WERI-Rb-1 (cell line): ENCODE results near the gene SPATA32.
A peak's percentile ranks its signal among the peaks of the same experiment; 100 is the strongest.

ENCODE experiments used
- DNase-seq: peaks from one replicate; pipeline ENCODE4 v3.0.0-alpha.2; 2020
- H3K27ac ChIP-seq: fragments of 250-450 bp; sonication (Bioruptor Pico); 2 replicates; pipeline ENCODE4 v1.5.1; 2020; ENCODE audit warnings: mild to moderate bottlenecking, moderate library complexity
- H3K27me3 ChIP-seq: fragments of 250-450 bp; sonication (Bioruptor Pico); 2 replicates; pipeline ENCODE4 v1.5.1; 2021; ENCODE audit warnings: mild to moderate bottlenecking, low read depth, moderate library complexity; ENCODE audit not compliant: insufficient read depth, severe bottlenecking
- H3K36me3 ChIP-seq: fragments of 250-450 bp; sonication (Bioruptor Pico); 2 replicates; pipeline ENCODE4 v1.5.1; 2020; ENCODE audit warnings: mild to moderate bottlenecking, moderate library complexity
- H3K4me3 ChIP-seq: 2 replicates; pipeline ENCODE4 v1.5.1; 2011; ENCODE audit warnings: low read depth, mild to moderate bottlenecking, control low read depth, low read length
- H3K9me3 ChIP-seq: fragments of 250-450 bp; sonication (Bioruptor Pico); 2 replicates; pipeline ENCODE4 v1.5.1; 2021; ENCODE audit warnings: mild to moderate bottlenecking, moderate library complexity; ENCODE audit not compliant: severe bottlenecking
- TF ChIP-seq, protein P1 (sequence below): IDR thresholded peaks from 2 replicates; pipeline ENCODE4 v1.5.1; 2011; ENCODE audit warnings: low read depth, mild to moderate bottlenecking, control low read depth, inconsistent platforms, low read length

SPATA32 gene

DNA sequence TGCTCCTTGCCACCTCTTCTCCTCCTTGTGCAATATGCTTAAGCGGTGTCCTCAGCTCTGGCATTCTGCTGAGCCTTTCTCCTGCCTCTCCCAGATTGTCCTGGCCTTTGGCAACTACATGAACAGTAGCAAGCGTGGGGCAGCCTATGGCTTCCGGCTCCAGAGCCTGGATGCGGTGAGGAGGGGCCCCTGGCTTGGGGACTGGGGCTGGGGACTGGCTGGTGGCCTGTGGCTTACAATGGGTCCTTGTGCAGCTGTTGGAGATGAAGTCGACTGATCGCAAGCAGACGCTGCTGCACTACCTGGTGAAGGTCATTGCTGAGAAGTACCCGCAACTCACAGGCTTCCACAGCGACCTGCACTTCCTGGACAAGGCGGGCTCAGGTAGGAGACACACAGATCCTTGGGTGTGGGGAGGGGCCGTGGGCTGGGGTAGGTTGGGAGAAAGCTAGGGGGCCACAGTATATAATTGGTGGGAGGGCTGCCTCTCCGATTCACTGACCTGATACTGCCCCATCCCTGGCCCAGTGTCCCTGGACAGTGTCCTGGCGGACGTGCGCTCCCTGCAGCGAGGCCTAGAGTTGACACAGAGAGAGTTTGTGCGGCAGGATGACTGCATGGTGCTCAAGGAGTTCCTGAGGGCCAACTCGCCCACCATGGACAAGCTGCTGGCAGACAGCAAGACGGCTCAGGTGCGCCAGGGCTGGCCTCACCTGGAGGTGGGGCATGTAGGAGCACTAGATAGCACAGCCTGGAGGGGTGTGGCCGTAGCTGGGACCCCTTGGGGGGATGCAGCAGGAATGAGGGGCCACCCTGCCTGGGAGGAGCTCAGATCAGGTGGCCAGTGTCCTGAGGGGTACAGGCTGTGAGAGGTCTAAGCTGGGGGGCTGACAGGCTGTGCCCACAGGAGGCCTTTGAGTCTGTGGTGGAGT, 16.9 kb downstream of the SPATA32 start:
- TF ChIP-seq, protein P1, sequence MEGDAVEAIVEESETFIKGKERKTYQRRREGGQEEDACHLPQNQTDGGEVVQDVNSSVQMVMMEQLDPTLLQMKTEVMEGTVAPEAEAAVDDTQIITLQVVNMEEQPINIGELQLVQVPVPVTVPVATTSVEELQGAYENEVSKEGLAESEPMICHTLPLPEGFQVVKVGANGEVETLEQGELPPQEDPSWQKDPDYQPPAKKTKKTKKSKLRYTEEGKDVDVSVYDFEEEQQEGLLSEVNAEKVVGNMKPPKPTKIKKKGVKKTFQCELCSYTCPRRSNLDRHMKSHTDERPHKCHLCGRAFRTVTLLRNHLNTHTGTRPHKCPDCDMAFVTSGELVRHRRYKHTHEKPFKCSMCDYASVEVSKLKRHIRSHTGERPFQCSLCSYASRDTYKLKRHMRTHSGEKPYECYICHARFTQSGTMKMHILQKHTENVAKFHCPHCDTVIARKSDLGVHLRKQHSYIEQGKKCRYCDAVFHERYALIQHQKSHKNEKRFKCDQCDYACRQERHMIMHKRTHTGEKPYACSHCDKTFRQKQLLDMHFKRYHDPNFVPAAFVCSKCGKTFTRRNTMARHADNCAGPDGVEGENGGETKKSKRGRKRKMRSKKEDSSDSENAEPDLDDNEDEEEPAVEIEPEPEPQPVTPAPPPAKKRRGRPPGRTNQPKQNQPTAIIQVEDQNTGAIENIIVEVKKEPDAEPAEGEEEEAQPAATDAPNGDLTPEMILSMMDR, result no peak
- no peaks in the 10 kb centered on the region for H3K27me3 ChIP-seq
- DNase-seq, result no peak

DNA sequence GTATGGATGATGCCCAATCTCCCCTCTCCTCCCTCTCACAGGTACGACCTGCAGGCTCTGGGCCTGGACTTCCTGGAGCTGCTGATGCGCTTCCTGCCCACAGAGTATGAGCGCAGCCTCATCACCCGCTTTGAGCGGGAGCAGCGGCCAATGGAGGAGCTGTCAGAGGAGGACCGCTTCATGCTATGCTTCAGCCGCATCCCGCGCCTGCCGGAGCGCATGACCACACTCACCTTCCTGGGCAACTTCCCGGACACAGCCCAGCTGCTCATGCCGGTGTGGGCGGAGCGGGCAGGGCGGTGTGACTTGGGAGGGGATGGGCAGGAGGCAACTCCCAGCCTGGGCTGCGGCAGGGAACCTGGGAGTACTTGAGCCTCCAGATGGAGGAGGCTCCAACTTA, 18.1 kb downstream of the SPATA32 start:
- TF ChIP-seq, protein P1, result no peak
- no peak overlapping the region for H3K4me3 ChIP-seq
- no peaks in the 10 kb centered on the region for H3K9me3 ChIP-seq
- DNase-seq, result no peak
- H3K27ac ChIP-seq, result no peak overlapping the region
- H3K27me3 ChIP-seq, result no peaks in the 10 kb centered on the region
- no peaks in the 10 kb centered on the region for H3K36me3 ChIP-seq

More for the DNA sequence above, 16.9 kb downstream of the SPATA32 start:
- Histone ChIP-seq H3K27ac (no peak overlapping the region), H3K9me3 (no peaks in the 10 kb centered on the region), H3K36me3 (peaks cover 6% of the 10 kb centered on the region; the same call in 1 of the 2 replicates), H3K4me3 (no peak overlapping the region)

DNA sequence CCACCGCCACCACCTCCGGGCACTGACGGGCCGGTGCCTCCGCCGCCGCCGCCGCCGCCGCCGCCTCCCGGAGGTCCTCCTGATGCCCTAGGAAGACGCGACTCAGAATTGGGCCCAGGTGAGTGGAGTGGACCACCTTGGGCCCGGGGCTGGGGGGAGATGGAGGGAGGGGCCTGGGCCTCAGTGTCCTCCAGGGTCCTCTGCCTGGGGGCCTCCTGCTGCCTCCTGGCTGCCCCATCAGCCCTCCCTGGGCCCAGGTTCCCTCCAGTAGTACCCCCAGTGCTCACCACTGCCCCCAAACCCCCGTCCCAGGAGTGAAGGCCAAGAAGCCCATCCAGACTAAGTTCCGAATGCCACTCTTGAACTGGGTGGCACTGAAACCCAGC, 19.9 kb downstream of the SPATA32 start:
- TF ChIP-seq, protein P1, result no peak
- H3K27ac ChIP-seq, result no peak overlapping the region
- no peaks in the 10 kb centered on the region for H3K36me3 ChIP-seq
- H3K4me3 ChIP-seq, result no peak overlapping the region
- no peaks in the 10 kb centered on the region for H3K9me3 ChIP-seq
- DNase-seq, result no peak
- no peaks in the 10 kb centered on the region for H3K27me3 ChIP-seq

DNA sequence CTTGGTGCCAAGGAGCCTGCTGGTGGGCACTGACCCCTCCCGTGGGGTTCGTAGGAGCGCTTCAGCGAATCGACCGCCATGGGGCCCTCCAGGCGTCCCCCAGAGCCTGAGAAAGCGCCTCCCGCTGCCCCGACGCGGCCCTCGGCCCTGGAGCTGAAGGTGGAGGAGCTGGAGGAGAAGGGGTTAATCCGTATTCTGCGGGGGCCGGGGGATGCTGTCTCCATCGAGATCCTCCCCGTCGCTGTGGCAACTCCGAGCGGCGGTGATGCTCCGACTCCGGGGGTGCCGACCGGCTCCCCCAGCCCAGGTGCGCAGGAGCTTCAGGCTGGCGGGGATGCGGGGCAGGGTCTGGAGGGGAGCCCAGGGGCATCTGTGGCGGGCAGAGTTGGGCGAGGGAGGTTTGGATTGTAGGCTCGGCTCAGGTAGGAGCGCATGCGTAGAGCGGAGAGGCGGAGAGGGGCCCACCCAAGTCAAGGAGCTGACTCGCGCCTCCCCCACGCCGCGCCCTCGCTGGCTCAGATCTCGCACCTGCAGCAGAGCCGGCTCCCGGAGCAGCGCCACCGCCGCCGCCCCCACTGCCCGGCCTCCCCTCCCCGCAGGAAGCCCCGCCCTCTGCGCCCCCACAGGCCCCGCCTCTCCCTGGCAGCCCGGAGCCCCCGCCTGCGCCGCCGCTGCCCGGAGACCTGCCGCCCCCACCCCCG, 20.4 kb downstream of the SPATA32 start:
- H3K4me3 ChIP-seq, result peak overlapping the region; percentile 50
- no peak overlapping the region for H3K27ac ChIP-seq
- TF ChIP-seq, protein P1, result no peak
- DNase-seq, result peak; percentile 73
- no peaks in the 10 kb centered on the region for H3K27me3 ChIP-seq
- H3K9me3 ChIP-seq, result no peaks in the 10 kb centered on the region
- H3K36me3 ChIP-seq, result no peaks in the 10 kb centered on the region

DNA sequence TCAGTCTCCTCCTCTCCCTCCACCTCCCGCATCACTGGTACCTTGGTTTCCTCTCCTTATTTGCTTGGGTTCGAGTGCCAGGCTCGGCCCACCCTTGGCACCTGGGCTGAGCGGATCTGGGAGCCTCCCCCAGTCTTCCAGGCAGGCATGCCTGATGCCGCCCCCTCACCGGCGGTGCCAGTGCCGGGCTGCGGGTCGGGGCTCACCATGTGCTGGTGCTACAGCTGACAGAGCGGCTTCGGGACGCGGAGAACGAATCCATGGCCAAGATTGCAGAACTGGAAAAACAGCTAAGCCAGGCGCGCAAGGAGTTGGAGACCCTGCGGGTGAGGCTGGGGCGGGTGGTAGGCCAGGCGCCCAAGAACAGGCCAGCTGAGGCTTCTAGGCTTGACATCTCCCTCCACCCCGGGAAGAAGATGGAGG, 21.0 kb downstream of the SPATA32 start:
- TF ChIP-seq, protein P1, result no peak
- Histone ChIP-seq H3K36me3 (no peaks in the 10 kb centered on the region), H3K4me3 (peak overlapping the region; percentile 50), H3K27me3 (no peaks in the 10 kb centered on the region), H3K27ac (no peak overlapping the region), H3K9me3 (no peaks in the 10 kb centered on the region)
- no peak for DNase-seq
